Measurements from ENCODE around the gene PPA2.
"Not testable (repeated sequence)": the region's sequence is repeated elsewhere in the genome, so short reads cannot be mapped to it uniquely, and the experiment has no call there.

PPA2 gene

DNA sequence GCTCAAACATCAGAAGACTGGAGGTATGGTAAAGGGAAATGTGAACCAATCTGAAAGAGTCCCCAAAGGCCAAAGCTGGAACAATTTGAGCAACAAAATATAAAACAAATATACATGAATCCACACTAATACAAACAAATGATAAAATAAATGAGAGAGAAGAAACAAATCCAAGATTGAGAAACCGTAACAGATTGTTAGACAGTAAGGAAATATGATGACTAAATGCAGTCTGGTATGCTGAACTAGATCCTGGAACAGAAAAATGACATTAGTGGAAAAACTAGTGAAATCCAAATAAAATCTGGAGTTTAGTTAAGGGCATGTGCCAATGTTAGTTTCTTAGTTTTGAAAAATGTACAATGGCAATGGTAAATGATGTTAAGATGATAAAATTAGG, 15.9 kb downstream of the PPA2 start:
- DNase-seq = peak; percentile 9

DNA sequence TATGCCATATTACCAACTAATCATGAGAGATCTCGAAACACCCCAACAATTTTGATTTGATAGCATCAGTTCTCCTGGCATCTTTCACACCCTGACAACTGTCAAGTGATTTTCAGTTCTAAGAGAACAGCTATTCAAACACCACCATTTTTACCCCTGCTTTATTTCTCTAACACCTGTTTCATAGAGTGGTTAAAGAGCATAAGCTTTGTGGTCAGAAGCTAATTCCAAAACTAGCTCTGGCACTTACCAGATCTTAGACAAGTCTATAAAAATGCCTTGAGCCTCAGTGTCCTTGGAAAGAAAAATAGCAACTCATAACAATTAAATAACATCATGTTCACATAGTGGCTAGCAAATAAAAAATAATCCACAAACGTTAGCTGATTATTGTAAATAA, 17.9 kb downstream of the PPA2 start:
- DNase-seq = no peak

DNA sequence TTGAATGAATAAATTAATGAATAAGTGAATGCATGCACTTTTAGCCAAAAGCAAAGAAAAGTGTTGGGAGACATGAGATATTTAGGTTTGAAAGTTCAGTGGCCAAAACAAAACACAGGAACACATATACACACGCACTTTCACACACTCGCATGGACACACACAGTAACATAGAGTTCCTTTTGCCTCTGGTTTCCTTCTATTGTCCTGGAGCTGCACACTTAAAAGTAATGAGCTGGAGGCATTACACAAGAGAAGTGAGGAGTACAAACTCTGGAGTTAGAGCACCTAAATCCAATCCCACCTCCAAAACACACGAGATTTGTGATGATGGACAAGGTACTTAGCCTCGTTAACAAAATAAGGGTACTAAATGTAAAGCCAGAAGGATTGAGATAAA, 18.7 kb downstream of the PPA2 start:
- no peak for DNase-seq

DNA sequence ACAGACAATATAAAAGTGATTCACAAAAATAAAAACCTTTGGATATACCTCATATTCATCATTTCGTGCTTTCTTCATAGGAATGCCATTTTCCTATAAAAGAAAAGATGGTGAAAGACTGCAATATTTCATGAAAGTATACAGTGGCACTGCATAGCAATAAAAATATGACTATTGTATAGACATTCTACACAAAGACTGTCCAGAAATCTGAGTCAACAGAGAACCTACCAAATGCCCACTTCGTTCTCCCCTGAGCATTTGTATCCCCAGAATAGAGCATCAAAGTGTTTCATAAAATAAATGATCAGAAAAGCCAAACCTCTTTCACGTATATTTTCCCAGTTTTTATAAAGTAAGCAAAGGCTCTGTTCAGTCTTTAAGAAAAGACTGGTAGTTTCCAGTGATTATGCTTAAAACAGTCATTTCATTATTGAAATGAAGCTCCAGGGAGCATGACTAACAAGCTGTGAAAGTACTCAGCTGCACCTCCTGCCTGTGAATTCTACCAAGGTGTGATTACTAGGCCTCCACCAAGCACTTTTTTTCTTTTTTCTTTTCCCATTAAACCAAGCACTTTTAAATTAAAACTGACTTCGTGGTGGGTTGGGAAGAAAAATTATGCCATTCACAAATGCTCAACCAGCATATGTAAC, 20.2 kb downstream of the PPA2 start:
- DNase-seq = no peak

DNA sequence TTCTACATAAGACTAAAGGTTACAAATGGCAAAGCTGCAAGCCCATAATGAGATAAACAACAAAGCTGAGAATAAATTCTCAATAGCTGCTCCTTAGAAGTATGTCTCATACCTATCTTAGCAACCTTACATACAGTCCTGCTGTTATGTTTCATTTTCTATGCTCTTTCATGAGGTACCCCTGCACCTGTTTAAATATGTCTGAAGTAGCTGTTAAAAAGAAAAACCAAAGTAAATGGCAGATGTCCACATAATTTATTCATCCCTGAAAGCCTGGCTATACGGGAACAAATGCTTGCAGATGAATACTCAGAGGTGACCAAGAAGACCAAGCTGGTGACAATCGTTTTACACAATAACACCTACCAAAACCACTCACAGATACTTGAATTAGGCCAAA, 22.5 kb downstream of the PPA2 start:
- no peak for DNase-seq

DNA sequence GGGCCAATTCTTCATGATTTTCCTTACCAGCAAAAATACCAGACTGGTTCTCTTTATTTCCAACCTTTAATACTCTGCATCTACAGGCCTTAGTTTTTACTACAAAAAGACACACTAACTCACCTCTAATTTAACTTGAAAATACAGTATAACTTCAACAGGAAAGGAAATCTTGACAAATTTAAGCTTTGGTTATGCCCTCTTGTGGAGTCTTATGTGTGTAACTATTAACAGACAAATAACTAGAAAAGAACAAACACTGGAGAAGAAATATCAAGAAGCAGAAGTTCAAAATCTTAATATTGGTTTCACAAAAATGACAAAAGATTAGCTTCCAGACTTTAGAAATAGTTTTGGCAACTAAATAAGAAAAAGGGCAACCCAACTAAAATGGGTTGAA, 33.0 kb downstream of the PPA2 start:
- no peak for DNase-seq

DNA sequence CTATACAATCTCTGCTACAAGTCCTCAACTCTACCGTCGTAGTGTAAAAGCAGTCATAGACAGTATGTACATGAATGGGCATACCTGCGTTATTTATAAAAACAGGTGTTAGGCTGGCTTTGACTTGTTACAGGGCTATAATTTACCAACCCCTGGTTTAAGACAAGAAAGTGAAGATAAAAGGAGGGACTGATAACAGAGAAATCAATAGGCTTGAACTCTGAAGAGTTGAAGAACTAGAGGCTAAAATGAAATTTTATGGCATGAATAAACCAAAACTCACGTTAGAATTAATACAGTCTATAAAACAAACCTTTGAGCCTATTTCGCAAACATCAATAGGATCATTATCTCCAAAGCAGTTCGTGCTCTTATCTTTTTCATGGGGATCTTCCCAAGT, 36.2 kb downstream of the PPA2 start:
- DNase-seq = no peak

DNA sequence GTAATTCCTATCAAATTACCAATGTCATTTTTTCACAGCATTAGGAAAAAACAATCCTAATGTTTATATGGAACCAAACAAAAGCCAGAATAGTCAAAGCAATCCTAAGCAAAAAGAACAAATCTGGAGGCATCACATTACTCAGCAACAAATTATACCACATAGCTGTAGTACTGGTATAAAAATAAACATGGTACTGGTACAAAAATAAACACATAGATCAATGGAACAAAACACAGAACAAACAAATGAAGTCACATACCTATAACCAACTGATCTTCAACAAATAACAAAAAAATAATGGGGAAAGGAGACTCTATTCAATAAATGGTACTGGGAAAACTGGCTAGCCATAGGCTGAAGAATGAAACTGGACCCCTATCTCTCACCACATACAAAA, 37.4 kb downstream of the PPA2 start:
- no peak for DNase-seq

DNA sequence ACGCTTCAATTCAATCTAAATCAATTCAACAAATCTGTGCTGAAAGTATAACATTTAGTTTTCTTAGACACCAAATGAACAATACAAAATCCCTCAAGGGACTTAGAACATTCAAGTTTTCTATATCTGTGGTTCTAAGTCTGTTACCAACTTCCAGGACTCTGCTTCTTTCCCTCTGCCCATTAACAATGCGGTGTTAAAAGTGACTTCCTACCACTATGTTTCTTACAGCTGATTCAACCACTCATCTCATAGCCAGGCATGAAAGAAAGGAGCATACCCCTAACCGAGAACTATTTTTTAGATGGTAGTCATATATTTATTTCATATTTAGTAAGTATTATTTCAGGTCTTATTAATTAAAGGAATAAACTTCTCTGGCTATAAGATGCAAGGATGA, 38.9 kb downstream of the PPA2 start:
- no peak for DNase-seq

DNA sequence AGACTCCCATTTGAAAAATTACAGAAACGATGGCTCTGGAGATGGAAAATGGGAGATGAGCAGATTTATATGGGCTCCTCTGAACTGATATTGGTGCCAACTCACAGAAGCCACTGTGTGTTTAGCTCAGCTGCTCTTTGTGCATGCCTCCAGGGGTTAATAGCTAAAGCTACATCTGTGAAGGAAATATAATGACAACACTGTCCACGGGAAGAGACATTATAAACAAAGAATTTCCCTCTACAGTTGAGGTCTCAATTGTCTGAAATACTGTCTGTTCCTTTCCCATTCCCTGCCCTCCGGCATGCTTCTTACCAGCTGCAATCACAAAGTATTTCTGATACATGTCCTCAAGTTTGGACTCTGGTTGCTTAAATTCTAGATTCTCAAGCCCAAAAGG, 40.4 kb downstream of the PPA2 start:
- DNase-seq = no peak

DNA sequence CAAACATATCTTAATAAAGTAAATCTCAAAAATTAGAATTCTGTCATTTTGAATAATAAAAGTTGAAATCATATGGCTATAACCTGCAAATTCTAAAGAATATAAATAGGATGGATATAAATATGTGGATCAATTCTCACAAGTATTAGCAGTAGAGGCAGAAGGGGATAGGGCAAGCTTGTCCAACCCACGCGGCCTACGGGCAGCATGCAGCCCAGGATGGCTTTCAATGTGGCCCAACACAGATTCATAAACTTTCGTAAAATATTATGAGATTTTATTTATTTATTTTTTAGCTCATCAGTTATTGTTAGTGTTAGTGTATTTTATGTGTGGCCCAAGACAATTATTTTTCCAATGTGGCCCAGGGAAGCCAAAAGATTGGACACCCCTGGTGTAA, 41.4 kb downstream of the PPA2 start:
- no peak for DNase-seq

DNA sequence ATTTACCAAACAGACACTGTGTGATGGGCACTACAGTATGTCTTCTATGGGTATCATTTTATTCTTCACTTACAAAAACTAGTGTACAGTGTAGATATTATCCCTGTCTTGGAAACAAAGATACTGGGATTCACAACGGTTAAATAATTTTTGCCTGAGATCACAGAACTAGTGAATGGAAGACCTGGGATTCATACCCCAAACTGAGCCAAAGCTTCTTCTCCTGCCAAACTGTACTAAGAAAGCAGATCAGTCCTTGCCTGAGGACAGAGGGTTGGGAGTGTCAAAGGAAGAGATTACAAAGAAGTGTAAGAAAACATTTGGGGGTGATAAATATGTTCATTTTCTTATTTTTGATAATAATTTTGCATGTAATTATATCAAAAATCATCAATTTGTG, 43.1 kb downstream of the PPA2 start:
- no peak for DNase-seq

DNA sequence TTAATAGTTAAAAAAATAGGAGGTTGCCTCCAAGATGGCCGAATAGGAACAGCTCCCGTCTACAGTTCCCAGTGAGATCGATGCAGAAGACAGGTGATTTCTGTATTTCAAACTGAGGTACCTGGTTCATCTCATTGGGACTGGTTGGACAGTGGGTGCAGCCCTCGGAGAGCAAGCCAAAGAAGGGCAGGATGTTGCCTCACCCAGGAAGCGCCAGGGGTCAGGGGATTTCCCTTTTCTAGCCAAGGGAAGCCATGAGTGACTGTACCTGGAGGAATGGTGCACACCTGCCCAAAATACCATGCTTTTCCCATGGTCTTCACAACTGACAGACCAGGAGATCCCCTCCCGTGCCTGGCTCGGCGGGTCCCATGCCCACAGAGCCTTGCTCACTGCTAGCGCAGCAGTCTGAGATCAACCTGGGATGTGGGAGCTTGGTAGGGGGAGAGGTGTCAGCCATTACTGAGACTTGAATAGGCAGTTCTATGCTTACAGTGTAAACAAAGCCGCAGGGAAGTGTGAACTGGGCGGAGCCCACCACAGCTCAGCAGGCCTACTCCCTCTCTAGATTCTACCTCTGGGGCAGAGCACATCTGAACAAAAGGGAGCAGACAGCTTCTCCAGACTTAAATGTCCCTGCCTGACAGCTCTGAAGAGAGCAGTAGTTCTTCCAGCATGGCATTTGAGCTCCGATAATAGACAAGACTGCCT, 47.5 kb downstream of the PPA2 start:
- DNase-seq = no peak

DNA sequence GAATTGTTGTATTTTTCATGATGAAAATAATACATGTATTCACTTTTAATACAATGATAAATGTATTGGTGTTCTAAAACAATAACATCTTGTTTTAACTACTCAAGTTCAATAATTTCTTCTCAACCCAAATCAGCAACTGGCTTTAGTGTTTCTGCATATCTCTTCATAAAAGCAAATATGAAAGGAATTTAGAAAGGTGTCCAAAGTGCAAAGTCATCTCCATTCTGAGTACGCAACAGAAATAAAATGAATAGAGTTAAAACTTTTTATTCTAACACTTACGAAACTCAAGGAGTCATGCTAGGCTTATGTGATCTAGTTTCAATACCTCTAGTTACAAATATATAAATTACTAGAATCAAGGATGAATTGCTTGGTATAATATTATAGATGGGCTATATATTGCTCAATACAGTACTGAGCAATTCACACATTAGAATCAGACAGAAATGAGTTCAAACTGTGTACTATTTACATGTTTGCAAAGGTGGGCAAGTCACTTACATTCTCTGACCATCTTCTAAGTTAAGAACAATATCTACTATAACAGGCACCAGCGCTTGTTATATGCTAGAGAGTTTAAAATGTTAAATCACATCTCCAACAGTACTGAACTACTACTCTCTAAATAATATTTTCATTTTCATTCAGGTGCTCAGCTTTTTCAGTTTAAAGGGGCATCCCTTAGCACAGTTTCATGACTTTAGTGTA, 51.5 kb downstream of the PPA2 start:
- no peak for DNase-seq

DNA sequence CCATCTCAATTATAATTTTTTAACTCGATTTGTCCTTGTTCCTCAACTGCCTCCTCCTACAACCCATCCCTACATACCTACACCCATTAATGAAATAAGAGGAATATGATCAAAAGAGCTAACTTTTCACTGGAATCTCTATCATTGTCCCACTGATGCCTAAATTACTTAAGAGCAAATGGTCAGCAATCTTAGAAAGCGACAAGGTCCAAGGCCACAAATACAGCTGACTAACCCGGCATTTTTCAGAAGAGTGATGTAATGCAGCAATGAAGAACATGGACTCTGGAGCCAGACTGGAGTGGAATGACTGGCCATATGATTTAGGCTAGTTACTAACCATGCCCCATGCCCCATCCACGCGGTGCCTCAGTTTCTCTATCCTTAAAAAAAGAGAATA, 56.2 kb downstream of the PPA2 start:
- DNase-seq = no peak

DNA sequence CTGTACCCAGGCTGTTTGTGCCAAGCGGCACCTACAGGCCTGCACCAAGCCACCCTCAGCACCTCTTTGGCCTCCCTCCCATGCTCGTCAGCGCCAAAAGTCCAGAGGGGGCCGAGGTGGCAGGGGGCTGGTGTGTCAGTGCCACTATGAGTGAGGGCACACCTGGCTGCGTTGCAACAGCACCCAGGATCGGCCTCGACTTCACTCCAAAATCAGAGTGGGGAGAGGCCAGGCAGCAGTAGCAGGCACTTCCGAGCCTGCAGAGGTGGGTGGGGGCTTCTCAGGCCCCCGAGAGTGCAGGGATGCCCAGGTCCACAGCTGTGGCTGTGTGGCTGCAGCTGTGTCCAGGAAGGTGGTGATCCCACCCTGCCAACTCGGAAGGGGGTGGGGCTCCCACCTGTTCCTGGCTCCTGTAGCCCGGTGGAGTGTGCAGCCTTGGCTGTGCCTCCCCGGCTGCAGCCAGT, 58.5 kb downstream of the PPA2 start:
- DNase-seq = no peak

DNA sequence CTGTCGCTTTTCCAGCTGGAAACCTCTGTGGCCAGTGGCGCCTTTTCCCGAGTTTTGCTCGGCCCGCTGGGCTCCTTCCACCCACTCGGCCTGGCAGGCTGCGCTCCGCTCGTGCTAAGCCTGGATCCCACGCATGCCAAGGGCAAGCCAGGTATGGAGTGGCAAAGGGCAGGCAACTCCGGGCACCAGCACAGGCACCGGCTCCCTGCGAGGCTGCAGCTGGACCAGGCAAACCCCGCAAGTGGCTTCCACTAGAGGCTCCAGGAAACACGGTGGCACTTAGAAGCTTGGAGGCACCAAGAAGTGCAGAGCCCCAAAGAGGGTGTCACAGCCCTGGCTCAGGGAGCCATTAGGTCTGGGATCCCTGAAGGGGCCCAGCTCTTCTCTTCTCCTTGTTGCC, 59.5 kb downstream of the PPA2 start:
- DNase-seq = no peak

DNA sequence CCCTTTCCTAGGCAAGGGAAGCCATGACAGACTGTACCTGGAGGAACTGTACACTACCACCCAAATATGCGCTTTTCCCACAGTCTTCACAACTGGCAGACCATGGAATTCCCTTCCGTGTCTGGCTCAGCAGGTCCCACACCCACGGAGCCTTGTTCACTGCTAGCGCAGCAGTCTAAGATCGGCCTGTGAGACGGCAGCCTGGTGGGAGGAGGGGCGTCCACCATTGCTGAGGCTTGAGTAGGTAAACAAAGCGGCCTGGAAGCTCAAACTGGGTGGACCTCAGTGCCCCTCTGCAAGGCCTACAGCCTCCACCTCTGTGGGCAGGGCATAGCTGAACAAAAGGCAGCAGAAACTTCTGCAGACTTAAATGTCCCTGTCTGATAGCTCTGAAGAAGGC, 64.7 kb downstream of the PPA2 start:
- DNase-seq = not testable (repeated sequence)

DNA sequence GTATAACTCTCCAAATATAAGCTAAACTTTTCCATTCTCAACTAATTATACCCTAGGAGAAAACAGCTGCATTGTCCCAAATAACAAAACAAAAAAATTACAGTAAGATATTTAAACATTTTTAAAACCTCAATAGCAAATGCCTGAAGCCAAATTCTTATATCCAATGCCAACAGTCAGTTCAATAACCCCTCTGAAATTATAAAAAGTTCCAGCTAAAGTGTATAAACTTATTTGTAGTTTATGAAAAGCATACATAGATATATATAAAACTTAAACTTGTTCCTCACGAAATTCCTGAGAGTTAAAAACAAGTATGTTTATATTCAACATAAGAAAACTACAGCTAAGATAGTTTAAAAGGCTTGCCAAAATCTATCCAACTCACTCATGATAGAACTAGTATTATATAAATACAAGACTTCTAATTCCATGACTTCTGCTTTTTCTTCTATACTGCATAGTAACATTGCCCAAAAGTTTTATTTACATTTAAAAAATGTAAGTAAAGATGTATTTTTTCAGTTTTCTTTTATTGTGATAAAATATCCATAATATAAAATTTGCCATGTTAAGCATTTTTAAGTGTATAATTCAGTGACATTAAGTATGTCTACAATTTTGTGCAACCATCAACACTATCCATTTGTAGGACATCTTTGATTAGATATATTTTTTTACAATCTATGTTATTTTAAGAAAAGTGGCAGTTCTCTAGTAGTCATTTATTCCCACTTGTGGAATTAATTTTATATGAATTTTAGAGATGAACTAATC, 72.8 kb downstream of the PPA2 start:
- no peak for DNase-seq

DNA sequence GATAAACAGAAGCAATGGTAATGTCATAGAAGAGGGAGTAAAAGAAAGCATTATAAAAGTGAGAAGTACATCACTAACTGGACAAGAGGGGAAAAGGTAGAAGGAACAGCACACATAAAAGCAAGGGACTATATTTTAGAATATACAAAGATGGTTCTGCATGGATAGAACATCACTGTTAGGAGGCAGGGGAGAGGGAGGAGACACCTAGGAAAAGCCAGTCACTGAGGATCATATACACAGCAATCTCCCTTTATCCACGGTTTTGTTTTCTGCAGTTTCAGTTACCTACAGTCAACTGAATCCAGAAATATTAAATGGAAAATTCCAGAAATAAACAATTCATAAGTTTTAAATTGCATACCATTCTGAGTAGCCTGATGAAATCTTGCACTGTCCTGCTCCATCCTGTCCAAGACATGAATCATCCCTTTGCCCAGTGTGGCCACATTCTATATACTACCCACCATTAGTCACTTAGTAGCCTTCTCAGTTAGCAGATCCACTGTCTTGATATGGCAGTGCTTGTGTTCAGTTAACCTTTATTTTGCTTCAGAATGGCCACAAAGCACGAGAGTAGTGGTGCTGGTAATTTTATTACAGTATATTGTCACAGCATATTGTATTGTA, 74.2 kb downstream of the PPA2 start:
- DNase-seq = peak; percentile 90

DNA sequence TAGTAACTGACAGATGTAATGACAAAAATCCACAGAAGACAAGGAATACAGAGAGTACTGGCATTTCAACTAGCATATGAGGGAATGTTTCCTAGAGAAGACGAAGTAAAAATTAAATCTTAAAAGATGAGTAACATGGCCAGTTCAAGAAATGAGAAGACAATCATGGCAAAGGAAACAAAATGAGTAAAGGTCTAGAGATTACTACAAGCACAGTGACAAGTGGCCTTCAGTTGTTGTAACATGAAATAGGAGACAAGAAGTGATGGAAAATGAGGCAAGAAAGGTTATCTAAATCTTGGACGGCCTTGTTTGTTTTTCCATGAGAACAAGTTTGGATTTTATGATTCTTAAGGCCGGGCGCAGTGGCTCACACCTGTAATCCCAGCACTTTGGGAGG, 81.0 kb downstream of the PPA2 start:
- DNase-seq = no peak

DNA sequence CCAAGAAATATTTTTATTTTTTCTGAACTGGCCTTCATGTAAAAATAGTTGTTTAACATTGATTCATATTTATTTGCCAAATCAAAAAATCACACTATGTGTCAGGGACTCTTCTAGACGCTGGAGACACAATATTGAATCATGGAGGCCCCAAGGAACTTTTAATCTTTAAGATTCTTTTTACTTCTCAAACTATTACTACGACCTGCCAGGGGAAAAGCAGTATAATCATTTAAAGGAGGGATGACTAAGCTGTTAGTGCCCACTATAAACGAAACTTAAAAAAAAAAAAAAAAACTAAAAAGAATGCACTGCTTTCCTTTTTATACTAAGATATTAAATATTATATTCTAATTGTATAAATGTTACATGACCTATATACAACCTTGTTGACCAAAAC, 84.7 kb downstream of the PPA2 start:
- DNase-seq = peak; percentile 24

DNA sequence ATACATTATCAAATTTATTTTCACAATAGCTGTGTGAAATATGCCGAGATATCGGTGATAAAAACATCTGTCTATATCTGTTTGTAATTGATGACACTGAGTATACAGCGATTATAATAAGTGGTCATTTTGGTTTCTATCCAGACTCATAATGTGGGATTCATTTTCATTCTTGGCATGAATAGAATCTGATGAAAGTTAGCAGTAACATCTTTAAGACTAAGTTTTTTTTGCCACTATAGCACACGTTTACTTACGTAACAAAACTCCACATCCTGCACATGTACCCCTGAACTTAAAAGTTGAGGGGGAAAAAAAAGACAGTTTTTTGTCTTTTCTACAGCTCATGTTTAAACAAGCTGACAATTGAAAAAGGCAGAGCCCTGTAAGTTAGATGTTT, 86.4 kb downstream of the PPA2 start:
- peak; percentile 75 for DNase-seq
